ENCODE results near the gene PITPNC1. TPM values are rescaled to one million over a fixed set of nuclear protein-coding genes. Genes with fewer than 3 reads are reported as not detected.
A peak's percentile ranks its signal among the peaks of the same experiment; 100 is the strongest.

PITPNC1 gene
- total RNA-seq, 2 donors from 2014 or later: 10.8 to 20.4 TPM

DNA sequence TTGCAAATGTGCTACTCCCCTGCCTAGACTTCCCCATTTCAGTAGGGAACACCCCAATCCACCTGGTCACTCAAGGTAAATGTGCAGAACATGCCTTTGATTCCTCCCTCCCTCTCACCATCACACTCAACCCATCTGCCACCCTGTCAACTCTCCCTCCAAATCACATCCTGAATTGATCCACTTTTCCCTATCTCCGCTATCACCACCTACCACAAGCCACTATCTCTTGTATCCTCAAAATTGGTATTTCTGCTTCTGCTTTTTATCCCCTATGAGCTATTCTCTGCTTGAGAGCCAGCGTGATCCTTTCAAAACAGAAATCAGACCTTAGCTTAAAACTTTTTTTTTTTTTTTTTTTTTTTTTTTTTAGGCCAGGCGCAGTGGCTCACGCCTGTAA is 335.3 kb downstream of the PITPNC1 start:
- TF ChIP-seq, protein P1, sequence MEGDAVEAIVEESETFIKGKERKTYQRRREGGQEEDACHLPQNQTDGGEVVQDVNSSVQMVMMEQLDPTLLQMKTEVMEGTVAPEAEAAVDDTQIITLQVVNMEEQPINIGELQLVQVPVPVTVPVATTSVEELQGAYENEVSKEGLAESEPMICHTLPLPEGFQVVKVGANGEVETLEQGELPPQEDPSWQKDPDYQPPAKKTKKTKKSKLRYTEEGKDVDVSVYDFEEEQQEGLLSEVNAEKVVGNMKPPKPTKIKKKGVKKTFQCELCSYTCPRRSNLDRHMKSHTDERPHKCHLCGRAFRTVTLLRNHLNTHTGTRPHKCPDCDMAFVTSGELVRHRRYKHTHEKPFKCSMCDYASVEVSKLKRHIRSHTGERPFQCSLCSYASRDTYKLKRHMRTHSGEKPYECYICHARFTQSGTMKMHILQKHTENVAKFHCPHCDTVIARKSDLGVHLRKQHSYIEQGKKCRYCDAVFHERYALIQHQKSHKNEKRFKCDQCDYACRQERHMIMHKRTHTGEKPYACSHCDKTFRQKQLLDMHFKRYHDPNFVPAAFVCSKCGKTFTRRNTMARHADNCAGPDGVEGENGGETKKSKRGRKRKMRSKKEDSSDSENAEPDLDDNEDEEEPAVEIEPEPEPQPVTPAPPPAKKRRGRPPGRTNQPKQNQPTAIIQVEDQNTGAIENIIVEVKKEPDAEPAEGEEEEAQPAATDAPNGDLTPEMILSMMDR (IDR thresholded peaks at IDR 0.05): no peak
- Histone ChIP-seq H3K36me3 (no peaks in the 10 kb centered on the region), H3K9me3 (no peaks in the 10 kb centered on the region), H3K4me3 (no peak overlapping the region), H3K4me1 (no peaks in the 10 kb centered on the region), H3K27me3 (no peaks in the 10 kb centered on the region), H3K27ac (no peak overlapping the region), H3K9ac (ENCODE audit: low read depth in 2 of 2, low read length in 2 of 2) (no peak overlapping the region)
- intact Hi-C loops (cut with DNase I): no loop called here
- no peak for DNase-seq

GRCh38 chr17:67713169-67713568 is 336.1 kb downstream of the PITPNC1 start:
- TF ChIP-seq, protein P1 (IDR thresholded peaks at IDR 0.05): no peak
- intact Hi-C loops (cut with DNase I): no loop called here
- no peak for DNase-seq
- no peak overlapping the region for H3K27ac ChIP-seq
- H3K9ac ChIP-seq (ENCODE audit: low read depth in 2 of 2, low read length in 2 of 2): no peak overlapping the region
- no peaks in the 10 kb centered on the region for H3K9me3 ChIP-seq
- H3K27me3 ChIP-seq: no peaks in the 10 kb centered on the region
- H3K36me3 ChIP-seq: no peaks in the 10 kb centered on the region
- H3K4me1 ChIP-seq: no peaks in the 10 kb centered on the region
- no peak overlapping the region for H3K4me3 ChIP-seq

DNA sequence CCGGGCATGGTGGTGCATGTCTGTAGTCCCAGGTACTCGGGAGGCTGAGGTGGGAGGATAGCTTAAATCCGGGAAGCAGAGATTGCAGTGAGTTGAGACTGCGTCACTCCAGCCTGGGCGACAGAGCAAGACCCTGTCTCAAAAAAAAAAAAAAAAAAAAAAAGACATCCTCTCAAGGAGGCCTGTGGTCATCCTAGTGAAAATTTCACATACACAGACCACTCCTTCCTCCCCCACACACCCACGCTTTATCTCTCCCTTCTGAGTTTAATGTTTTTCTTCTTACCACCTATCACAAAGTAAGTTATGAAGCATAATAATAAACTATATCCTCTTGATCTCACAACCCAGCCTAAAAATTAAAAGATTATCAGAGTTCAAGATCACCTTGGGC is 339.3 kb downstream of the PITPNC1 start:
- H3K36me3 ChIP-seq: no peaks in the 10 kb centered on the region
- no peak for DNase-seq
- TF ChIP-seq, protein P1 (IDR thresholded peaks at IDR 0.05): no peak
- intact Hi-C loops (cut with DNase I): no loop called here
- H3K9me3 ChIP-seq: no peaks in the 10 kb centered on the region
- no peak overlapping the region for H3K9ac ChIP-seq (ENCODE audit: low read depth in 2 of 2, low read length in 2 of 2)
- H3K4me3 ChIP-seq: no peak overlapping the region
- H3K4me1 ChIP-seq: no peaks in the 10 kb centered on the region
- H3K27me3 ChIP-seq: no peaks in the 10 kb centered on the region
- no peak overlapping the region for H3K27ac ChIP-seq

DNA sequence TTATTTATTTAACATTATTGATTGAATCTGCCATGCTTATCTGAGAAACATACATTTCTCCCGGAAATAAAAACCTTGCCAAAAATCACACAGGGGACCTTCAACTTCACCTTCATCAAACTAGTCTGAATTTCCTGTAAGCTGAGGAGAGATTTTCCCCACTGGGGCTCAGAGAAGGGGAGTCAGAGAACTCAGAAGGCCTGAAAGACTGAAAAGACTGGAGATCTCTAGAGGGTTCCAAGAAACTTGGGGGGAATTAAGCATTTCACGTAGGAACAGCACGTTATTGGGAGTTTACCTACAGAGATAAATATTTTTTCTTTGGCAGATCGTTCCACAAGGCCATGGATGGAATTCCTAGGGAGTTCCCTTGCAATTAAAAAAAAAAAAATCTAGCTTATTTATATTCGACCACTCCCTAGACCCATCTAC is 340.1 kb downstream of the PITPNC1 start:
- Histone ChIP-seq H3K27ac (peak overlapping the region; percentile 50), H3K36me3 (no peaks in the 10 kb centered on the region), H3K27me3 (no peaks in the 10 kb centered on the region), H3K4me3 (peak overlapping the region; percentile 78), H3K9me3 (no peaks in the 10 kb centered on the region), H3K4me1 (no peaks in the 10 kb centered on the region), H3K9ac (ENCODE audit: low read depth in 2 of 2, low read length in 2 of 2) (peak overlapping the region; percentile 57 to 97)
- TF ChIP-seq, protein P1 (IDR thresholded peaks at IDR 0.05): no peak
- no peak for DNase-seq
- intact Hi-C loops (cut with DNase I): no loop called here

GRCh38 chr17:67717624-67718324 is 340.7 kb downstream of the PITPNC1 start, which contains the start of gene NOL11:
NOL11 (plus strand) TSS chr17:67717936; CDS start chr17:67717948, 12 bp downstream.
- DNase-seq: peak; percentile 100
- TF ChIP-seq, protein P1 (IDR thresholded peaks at IDR 0.05): peak; percentile 95
- H3K4me3 ChIP-seq: peak within 1 kb of the TSS; percentile 78
- no peaks in the 10 kb centered on the region for H3K36me3 ChIP-seq
- H3K9me3 ChIP-seq: no peaks in the 10 kb centered on the region
- no peaks in the 10 kb centered on the region for H3K27me3 ChIP-seq
- H3K9ac ChIP-seq (ENCODE audit: low read depth in 2 of 2, low read length in 2 of 2): peak within 1 kb of the TSS; percentile 91 to 97
- H3K4me1 ChIP-seq: no peaks in the 10 kb centered on the region
- peak within 1 kb of the TSS; percentile 63 for H3K27ac ChIP-seq
- intact Hi-C loops (cut with DNase I): no loop called here

Measured in colonic mucosa (tissue), 4 donors.